GM21619 (cell line): ENCODE results near the gene GNG3.

Source experiments
- ATAC-seq: cut with Tn5 transposase; IDR thresholded peaks from one replicate; pipeline ENCODE4 v1.9.1; 2021; ENCODE audit not compliant: unreplicated experiment

The GNG3 gene

GRCh38 chr11:62755086-62755615 lies 47.7 kb downstream of the GNG3 start:
- no peak for ATAC-seq

- no peak for ATAC-seq
These were observed 50.6 kb downstream of the GNG3 start for GRCh38 chr11:62757846-62758788.
